HuH-7.5 (cell line): ENCODE data around the gene OR2A1.
"Not testable (repeated sequence)": the region's sequence is repeated elsewhere in the genome, so short reads cannot be mapped to it uniquely, and the experiment has no call there.

Source experiments
- DNase-seq: peaks from one replicate; pipeline ENCODE4 v3.0.0; 2011; ENCODE audit warnings: low spot score

The OR2A1 gene

DNA sequence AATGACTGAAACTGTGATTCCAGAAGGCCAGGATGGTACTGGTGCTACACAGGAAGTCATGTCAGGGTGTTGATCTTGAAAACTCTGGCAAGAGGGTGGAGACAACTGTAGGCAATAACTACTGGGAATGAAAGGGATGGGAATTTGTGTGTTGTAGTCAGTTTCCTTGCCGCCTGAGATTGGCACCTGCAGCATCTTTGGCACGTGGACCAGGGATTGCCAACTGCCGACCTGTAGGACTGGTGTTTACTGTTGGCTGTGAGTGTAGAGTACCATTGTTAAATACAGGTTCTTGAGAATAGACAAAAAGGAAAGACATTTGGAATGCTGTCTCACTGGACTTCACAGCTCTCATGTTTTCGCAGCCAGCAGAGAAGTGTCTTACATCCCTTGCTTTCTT is 11.1 kb downstream of the OR2A1 start:
- DNase-seq, result not testable (repeated sequence)

DNA sequence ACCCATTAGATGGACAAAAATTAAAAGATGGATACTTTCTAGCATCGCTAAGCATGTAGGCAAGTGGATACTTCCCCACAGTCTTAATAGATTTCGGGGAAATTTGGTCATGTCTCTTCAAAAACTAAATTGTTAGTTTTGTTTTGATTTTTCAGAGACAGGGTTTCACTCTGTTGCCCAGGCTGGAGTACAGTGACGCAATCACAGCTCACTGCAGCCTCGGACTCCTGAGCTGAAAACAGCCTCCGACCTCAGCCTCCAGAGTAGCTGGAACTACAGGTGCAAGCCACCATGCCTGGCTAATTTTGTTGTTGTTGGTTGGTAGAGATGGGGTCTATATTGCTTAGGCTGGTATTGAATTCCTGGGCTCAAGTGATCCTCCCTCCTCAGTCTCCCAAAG is 13.6 kb downstream of the OR2A1 start:
- DNase-seq, result not testable (repeated sequence)

DNA sequence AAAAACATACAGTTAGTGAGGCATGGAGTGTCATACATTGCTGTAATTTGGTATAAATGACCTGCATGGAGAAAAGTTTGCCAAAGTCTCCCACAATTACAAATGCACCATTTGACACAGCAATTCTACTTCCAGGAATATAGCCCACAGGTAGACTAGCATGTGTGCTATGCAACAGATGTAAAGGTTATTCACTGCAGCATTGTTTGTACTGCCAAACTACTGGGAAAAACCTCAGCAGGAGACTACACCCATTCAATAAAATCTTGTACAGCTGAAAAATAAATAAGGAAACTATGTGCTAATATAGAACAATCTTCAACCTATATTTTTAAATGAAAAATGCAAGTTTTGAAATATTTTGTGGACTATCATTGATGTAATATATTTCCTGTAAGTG is 17.8 kb downstream of the OR2A1 start:
- DNase-seq, result not testable (repeated sequence)

DNA sequence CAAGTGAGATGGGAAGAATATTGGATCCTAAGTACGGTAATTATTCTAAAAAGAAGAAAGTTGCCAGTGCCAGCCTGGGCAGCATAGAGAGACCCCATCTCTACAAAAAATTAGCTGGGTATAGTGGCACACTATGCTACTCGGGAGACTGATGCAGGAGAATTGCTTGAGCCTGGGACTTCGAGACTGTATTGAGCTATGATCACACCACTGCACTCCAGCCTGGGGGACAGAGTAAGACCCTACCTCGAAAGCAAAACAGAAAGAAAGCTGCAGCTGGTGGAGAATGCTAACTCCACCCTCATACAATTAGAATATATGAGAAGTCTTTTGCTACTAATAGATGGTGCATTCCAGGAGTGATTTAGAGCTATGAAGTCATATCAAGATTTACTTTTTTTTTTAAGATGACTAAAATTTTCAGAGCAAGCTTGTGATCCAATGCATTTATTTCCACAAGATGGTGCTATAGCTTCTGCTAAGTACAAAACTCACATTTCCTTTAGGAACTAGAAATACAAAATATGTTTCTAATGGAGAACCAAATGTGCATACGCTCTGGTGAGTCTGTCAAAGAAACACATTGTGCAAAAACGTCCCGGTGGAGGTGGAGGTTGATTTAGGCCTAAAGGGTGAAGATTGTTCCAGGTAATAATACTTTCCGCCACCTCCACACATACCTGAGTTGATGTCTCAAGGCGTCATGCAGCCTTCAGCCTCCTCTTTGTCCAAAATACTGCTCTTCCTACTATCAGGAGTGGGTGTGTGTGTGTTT is 19.2 kb downstream of the OR2A1 start:
- DNase-seq, result not testable (repeated sequence)

DNA sequence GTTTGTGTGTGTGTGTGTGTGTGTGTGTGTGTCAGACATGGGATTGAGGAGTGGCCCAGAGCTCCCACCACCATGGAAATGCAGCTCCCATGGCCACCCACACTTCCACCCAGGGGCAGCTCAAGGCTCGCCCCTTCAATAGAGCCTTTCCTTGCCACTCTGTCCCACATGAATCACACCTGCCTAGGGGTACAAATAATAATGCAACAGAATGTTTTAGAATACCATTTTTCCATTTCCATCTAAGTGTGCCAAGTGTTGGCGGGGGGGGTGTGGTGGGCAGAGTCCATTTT is 19.7 kb downstream of the OR2A1 start:
- not testable (repeated sequence) for DNase-seq

DNA sequence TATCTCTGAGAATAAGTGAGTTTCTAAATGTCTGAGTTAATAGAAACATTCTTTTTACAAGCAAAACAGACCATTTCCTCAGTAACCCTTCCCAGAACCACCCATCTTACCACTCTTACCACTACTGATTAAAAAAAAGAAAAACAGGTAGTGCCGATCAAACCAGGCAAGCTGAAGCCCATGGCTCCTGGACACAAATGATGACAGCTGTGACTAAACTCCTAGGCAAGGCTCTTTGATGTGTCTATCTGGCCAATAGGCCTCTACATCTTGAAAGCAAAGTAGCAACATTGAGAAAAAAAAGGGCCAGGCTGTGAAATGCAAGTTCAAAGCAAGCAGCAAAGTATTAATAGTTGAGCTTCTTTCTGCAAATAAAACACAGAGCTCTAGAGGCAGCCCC is 36.4 kb downstream of the OR2A1 start:
- not testable (repeated sequence) for DNase-seq

DNA sequence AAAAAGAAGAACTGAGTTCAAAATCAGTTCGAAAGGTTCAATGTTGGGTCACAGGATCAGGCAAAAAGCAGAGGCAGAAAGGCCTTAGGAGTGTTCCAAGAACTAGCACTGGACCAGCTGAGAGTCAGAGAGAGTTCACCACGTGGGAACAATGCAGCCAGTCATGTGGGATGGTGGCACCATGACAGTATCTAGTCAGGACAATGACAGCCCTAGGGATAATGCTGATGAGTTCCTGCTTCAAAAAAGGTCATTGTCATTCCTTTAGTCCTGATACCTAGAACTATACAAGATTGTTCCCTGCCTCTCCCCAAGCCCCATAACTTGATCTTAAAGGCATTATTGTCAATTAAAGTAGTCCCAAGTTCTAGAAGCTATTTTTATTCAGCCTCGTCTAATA is 39.4 kb downstream of the OR2A1 start:
- not testable (repeated sequence) for DNase-seq

DNA sequence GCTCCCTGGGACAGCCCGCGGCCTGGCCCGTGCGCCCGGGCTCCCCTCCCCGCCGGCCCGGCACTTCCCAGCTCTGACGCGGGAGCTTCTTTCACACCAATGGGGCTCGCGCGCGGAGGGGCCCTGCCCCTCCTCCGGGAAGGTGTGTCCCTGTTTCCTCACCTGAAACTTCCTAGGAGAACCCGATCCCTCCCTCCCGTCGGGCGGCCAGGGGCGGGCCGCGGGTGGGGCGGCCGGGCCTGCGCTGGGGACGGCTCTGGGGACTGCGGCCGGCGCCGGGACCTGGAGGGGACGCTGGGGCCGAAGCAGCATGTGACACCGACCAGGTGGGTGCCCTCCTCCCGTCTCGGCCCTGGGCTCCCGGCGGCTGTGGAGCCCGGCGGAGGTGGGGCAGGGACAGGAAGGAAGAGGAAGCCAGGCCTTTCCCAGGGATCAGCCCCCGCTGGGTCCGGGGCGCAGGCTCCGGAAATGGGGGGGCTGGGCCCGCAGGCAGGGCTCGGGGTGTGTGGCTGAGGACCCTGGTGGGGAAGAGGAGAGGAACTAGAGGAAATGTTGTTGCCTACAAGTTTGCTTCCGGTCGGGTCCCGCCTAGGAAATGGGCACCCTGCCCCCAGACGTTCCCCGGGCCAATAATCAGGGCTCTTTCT is 43.1 kb downstream of the OR2A1 start, which contains the start of gene ARHGEF5:
Gene ARHGEF5, plus strand, starts transcription at position 227 of the 647 bp plus-strand sequence. CDS start 7,268 bp downstream, outside the sequence.
- DNase-seq, result not testable (repeated sequence)

DNA sequence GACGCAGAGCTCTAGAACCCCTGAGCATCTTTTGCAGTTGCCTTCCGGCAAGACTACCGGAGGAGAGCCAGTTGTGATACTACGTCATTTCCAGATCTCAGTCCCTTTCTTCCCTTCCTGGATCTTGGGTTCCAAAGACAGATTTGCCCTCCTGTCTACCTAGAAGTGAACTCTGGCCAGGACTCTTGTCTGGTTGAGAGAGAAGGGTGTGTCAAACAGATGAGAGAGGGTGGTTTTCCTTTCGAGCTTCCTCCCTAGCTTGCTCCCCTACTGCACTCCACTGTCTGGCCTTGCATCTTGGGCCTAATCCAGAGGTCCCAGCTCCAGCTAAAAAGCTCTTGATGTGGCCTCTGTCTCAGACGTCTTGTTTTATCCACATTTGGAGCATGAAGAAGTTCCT is 44.0 kb downstream of the OR2A1 start:
- not testable (repeated sequence) for DNase-seq

DNA sequence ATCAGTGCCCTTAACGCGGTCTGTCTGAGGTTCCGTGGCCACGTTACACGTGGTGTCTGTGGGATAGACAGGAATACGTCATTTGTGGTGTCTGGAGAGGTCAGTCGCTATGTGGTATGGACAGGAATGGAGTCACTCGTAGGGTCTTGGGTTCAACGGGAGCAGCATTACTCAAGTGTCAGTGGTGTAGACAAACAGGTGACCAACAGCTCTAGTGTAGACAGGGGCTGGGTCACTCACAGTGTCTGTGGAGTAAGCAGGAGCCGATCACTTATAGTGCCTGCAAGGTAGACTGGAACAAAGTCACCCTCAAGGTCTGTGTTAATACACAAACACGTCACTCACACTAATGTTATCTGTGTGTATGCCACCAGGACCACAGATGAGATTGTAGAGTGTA is 44.6 kb downstream of the OR2A1 start:
- not testable (repeated sequence) for DNase-seq

DNA sequence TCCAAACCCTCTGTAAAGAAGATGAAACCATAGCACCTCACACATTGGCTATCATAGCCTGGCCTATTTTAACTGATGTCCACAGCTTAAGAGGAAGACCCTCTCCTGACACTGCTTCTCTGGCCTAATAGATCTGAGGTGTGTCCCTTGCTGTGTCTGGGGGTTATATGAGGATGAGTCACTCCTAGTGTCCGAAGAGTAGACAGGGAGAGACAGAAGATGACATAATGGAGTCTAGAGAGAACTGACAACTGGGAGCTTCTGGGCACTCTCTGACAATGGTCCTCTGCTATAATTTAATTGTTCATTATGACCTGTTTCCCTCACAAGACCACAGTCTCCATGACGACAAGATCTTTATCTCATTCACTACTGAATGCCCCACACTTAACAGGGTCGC is 49.8 kb downstream of the OR2A1 start:
- DNase-seq, result not testable (repeated sequence)

DNA sequence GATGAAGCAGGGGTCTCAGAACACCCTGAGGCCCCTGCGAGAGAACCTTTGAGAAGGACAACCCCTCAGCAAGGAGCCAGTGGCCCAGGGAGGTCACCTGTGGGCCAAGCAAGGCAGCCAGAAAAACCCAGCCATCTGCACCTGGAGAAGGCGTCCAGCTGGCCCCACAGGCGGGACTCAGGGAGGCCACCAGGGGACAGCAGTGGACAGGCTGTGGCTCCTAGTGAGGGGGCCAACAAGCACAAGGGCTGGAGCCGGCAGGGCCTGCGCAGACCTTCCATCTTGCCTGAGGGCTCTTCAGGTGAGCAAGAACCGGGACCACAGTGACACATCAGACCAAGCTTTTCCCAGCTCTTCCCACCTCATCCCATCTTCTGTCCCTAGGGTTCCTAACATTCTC is 53.3 kb downstream of the OR2A1 start:
- not testable (repeated sequence) for DNase-seq

DNA sequence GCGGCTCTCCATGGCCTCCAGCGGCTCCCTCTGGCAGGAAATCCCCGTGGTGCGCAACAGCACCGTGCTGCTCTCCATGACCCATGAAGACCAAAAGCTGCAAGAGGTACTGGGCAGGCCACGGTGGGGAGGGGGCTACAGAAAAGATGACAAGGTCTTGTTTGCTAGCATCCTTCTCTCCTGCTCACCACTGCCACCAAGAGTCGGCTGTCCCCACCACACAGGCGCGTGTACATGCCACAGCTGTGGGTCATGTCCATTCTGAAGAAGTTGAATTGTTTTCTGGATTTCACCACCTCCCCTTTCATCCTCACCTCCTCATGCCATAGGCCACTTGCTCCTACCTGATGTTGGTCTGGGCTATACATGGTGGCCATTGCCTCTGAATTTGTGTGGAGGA is 55.0 kb downstream of the OR2A1 start:
- DNase-seq, result not testable (repeated sequence)

DNA sequence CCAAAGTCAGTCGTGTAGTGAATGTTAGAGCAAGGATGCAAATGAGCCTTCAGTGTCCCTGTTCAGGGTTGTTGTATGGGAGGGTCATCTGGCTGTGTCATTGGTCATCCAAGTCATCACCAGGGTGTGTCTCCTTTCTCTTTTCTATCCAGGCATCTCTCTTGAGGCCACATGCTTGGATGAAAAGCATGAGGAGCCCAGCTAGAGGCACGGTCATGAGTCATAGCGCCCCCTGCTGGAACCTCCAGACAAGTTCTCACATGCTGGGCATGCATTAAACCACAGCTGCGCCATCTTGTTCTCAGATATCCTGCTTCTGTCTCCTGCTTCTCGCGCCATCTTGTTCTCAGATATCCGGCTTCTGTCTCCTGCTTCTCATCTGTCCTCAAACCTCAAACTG is 57.0 kb downstream of the OR2A1 start:
- DNase-seq, result not testable (repeated sequence)
